Neural crest cell (in vitro differentiated cells): ENCODE measurements around the gene DMBX1. TPM values are rescaled to one million over a fixed set of nuclear protein-coding genes. Genes with fewer than 3 reads are reported as not detected.

ENCODE experiments used
- DNase-seq: peaks from one replicate; pipeline ENCODE4 v3.0.0; 2021; ENCODE audit warnings: low read depth, mixed read lengths, low spot score
- H3K27ac Mint-ChIP-seq: one replicate; pipeline ENCODE4 v1.8.0; 2021; ENCODE audit warnings: mild to moderate bottlenecking, mixed read lengths; ENCODE audit not compliant: unreplicated experiment
- H3K27me3 Mint-ChIP-seq: 2 replicates; pipeline ENCODE4 v1.8.0; 2021; ENCODE audit warnings: low read depth, mild to moderate bottlenecking, mixed read lengths
- H3K36me3 Mint-ChIP-seq: 2 replicates; pipeline ENCODE4 v1.8.0; 2021; ENCODE audit warnings: low read depth, mild to moderate bottlenecking, mixed read lengths
- H3K4me1 Mint-ChIP-seq: 2 replicates; pipeline ENCODE4 v1.8.0; 2021; ENCODE audit warnings: mixed read lengths
- H3K4me3 Mint-ChIP-seq: one replicate; pipeline ENCODE4 v1.8.0; 2021; ENCODE audit warnings: mild to moderate bottlenecking, mixed read lengths
- H3K9me3 Mint-ChIP-seq: 2 replicates; pipeline ENCODE4 v1.8.0; 2021; ENCODE audit warnings: mixed read lengths
- CTCF ChIP-seq: fragments of 200-600 bp; sonication (generic); conservative IDR thresholded peaks from 2 replicates; pipeline ENCODE4 v1.5.0; 2021; ENCODE audit warnings: antibody characterized with exemption, mild to moderate bottlenecking
- total RNA-seq: library from RNA; stranded (reverse); gene quantifications from 2 replicates; pipeline ENCODE4 v1.2.1, GENCODE V29; 2021

DMBX1 gene
- total RNA-seq, 1 donor from 2014 or later = not detected

- Mint-ChIP-seq H3K9me3 (peaks cover 8% of the 10 kb centered on the region), H3K27ac (no peak overlapping the region), H3K36me3 (peaks cover 1% of the 10 kb centered on the region), H3K4me3 (no peak overlapping the region), H3K27me3 (peaks cover 74% of the 10 kb centered on the region), H3K4me1 (peaks cover 4% of the 10 kb centered on the region)
- TF ChIP-seq CTCF = no peak
- DNase-seq = no peak
Measured at GRCh38 chr1:46537651-46538050, 48.0 kb downstream of the DMBX1 start.

- no peak for DNase-seq
- Mint-ChIP-seq H3K36me3 (peaks cover 2% of the 10 kb centered on the region), H3K4me1 (peaks cover 4% of the 10 kb centered on the region), H3K27ac (no peak overlapping the region), H3K4me3 (no peak overlapping the region), H3K9me3 (peaks cover 8% of the 10 kb centered on the region), H3K27me3 (peaks cover 78% of the 10 kb centered on the region)
- TF ChIP-seq CTCF = no peak
Measured at GRCh38 chr1:46538147-46538546, 48.5 kb downstream of the DMBX1 start.

Other genes starting within 250 kb of the DMBX1 start
- gene RAD54L, start 242.1 kb upstream of the DMBX1 start, total RNA-seq = 54.2 and 55.8 TPM in 2 replicates
- 99.0 and 102 TPM in 2 replicates for gene LRRC41, start 186.2 kb upstream of the DMBX1 start, total RNA-seq
- 325 and 341 TPM in 2 replicates for gene UQCRH, start 186.1 kb upstream of the DMBX1 start, total RNA-seq
- 32.7 and 33.3 TPM in 2 replicates for gene NSUN4, start 149.0 kb upstream of the DMBX1 start, total RNA-seq
- gene FAAH, start 95.5 kb upstream of the DMBX1 start, total RNA-seq = 16.2 and 17.4 TPM in 2 replicates
- not detected in 2 replicates for gene KNCN, start 61.8 kb downstream of the DMBX1 start, total RNA-seq
- 28.0 and 30.9 TPM in 2 replicates for gene MKNK1, start 114.4 kb downstream of the DMBX1 start, total RNA-seq
- 3.2 and 4.1 TPM in 2 replicates for gene MOB3C, start 127.0 kb downstream of the DMBX1 start, total RNA-seq
- 67.8 and 69.3 TPM in 2 replicates for gene ATPAF1, start 178.5 kb downstream of the DMBX1 start, total RNA-seq
- 0.26 TPM in 1 of 2 replicates, not detected in the other for gene TEX38, start 182.0 kb downstream of the DMBX1 start, total RNA-seq
- 33.1 and 33.2 TPM in 2 replicates for gene EFCAB14, start 229.3 kb downstream of the DMBX1 start, total RNA-seq